Measurements from ENCODE around the gene AK8.

AK8 gene

GRCh38 chr9:132857616-132858342, 20.3 kb downstream of the AK8 start:
- DNase-seq: no peak

DNA sequence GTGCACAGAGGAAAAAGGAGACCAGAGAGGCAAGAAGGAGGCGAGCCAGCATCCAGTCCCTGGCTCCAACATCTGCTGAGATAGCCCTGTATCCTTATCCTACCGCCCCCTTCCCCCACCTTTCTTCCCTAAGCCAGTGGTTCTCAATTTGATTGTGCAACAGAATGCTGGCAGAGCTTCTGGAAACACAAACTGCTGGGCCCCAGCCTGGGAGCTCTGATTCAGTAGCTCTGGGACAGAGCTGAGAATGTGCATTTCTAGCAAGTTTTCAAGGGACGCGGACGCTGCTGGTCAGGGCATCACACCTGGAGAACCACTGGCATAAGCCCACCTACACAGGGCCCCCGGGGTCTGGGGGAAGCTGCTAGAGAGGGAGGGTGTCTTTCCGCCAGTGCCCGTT, 21.1 kb downstream of the AK8 start:
- DNase-seq: no peak

GRCh38 chr9:132855904-132856303, 22.2 kb downstream of the AK8 start:
- DNase-seq: no peak

- DNase-seq: no peak
Measured at GRCh38 chr9:132854832-132855231, 23.3 kb downstream of the AK8 start.

DNA sequence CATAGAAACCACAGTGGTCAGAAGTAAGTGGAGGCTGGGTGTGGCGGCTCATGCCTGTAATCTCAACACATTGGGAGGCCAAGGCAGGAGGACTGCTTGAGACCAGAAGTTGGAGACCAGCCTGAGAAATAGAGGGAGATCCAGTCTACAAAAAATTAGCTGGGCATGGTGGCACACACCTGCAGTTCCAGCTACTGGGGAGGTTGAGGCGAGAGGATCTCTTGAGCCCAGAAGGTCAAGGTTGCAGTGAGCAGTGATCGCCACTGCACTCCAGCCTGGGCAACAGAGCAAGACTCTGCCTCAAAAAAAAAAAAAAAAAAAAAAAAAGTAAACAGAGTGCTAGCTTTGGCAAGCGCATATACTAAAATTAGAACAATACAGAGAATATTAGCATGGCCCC, 24.6 kb downstream of the AK8 start:
- DNase-seq: no peak

DNA sequence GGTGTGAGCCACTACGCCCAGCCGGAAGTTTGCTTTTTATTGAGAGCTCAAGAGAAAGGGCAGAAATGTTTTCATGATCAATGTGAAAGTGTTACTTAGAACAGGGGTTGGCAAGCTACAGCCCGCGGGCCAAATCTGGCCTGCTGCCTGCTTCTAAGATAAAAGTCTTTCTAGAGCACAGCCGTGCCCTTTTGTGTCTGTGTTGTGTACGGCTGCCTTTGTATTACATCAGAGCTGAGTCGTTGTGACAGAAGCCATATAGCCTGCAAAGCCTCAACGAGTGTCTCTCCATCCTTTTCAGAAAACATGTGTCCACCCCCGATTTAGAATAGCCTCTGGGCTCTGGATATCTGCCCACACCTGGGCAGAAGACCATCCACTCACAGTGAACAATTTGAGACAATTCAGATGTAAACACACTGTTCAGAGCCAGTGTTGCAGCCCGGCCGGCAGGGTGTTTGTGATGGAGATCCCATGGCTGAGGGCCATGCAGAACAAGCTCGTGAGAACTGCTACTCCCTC, 28.8 kb downstream of the AK8 start:
- DNase-seq: no peak

GRCh38 chr9:132846918-132847515, 31.1 kb downstream of the AK8 start:
- no peak for DNase-seq

- no peak for DNase-seq
Measured at GRCh38 chr9:132846109-132846917, 31.8 kb downstream of the AK8 start.

- no peak for DNase-seq
Measured at GRCh38 chr9:132842124-132843044, 35.7 kb downstream of the AK8 start.

DNA sequence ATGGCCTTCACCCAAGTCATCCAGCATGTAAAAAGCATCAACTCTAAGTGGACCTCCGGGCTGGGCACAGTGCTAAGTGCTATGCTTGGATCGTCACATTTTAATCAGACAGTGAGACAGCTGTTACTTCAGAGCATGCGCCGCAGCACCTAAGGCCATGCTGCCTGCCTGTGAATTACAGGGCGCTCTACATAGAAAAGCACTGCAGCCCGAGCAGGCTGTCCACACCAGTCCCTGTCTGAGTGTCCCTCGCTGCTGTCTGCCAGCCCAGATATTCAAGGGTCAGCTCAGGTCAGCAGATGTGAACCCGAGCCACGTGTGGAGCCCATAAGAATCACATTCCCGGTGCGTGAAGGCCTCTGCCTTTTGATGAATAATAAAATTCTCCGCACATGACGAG, 37.1 kb downstream of the AK8 start:
- DNase-seq: no peak

- DNase-seq: no peak
Measured at GRCh38 chr9:132838291-132838690, 39.8 kb downstream of the AK8 start.

- DNase-seq: no peak
Measured at GRCh38 chr9:132837501-132838286, 40.4 kb downstream of the AK8 start.

GRCh38 chr9:132834343-132834742, 43.7 kb downstream of the AK8 start:
- no peak for DNase-seq

GRCh38 chr9:132833550-132834121, 44.4 kb downstream of the AK8 start:
- no peak for DNase-seq

- DNase-seq: no peak
Measured at GRCh38 chr9:132832171-132832881, 45.8 kb downstream of the AK8 start.

- DNase-seq: no peak
Measured at GRCh38 chr9:132828201-132828770, 49.8 kb downstream of the AK8 start.

GRCh38 chr9:132827366-132827765, 50.7 kb downstream of the AK8 start:
- DNase-seq: no peak

GRCh38 chr9:132826621-132827365, 51.3 kb downstream of the AK8 start:
- DNase-seq: no peak

GRCh38 chr9:132826131-132826530, 52.0 kb downstream of the AK8 start:
- no peak for DNase-seq

DNA sequence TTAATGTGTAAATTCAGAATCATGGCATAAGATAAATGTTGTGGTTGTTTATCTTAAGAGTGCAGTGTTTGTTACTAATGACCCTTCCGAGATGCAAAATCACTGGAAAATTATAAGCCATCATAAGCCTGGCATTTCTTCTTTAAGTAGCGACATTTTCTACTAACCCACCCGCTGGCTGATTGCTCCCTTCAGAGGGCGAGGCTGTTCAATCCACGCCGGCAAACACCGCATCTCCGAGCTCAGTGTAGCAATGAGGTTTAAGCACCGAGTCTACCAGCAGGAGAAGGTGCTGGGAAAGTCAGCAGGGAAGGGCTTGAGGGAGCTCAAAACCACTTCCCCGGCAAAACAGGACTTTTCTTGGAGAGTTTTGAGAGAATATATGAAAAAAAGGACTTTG, 52.7 kb downstream of the AK8 start:
- no peak for DNase-seq
